CD4-positive, alpha-beta T cell (primary cell): Measurements from ENCODE around the gene KLHL24. TPM values are rescaled to one million over a fixed set of nuclear protein-coding genes. Genes with fewer than 3 reads are reported as not detected.
"Not testable (repeated sequence)": the region's sequence is repeated elsewhere in the genome, so short reads cannot be mapped to it uniquely, and the experiment has no call there.

Experiments used
- ATAC-seq: fragments of 200-7000 bp; cut with Tn5 transposase; one replicate; pipeline ENCODE4 v1.10.0; 2022; ENCODE audit warnings: mild to moderate bottlenecking; ENCODE audit not compliant: poor library complexity
- CTCF ChIA-PET: fragments of 350-600 bp; sonication (Branson Sonifier 250); formaldehyde crosslinking; loops from one replicate; lab custom pipeline; 2021; ENCODE audit warnings: antibody characterized with exemption, inconsistent platforms; lab: Charles Lee
- POLR2A ChIA-PET: fragments of 350-600 bp; sonication (Branson Sonifier 250); formaldehyde crosslinking; loops from one replicate; lab custom pipeline; 2021; ENCODE audit warnings: antibody characterized with exemption, inconsistent platforms; lab: Charles Lee
- DNase-seq, 14 experiments: peaks; one replicate each; pipeline ENCODE4 v3.0.0-alpha.2; 2013 to 2020; ENCODE audit warnings: mixed read lengths in 2 of 14
- H3K27ac ChIP-seq, 2 donors: one replicate each; pipeline versions ENCODE4 v1.5.1 to v1.7.0; 2013; ENCODE audit warnings: low read length in 2 of 2, low read depth in 1 of 2, mild to moderate bottlenecking in 1 of 2
- H3K27me3 ChIP-seq, 2 experiments: 1 replicate in 1 of 2; 2 replicates in 1 of 2; pipeline versions ENCODE4 v1.6.1 to v1.7.0; 2013; ENCODE audit warnings: low read length in 2 of 2, control low read depth in 1 of 2, mild to moderate bottlenecking in 1 of 2, moderate library complexity in 1 of 2; ENCODE audit not compliant: insufficient read depth in 2 of 2, control insufficient read depth in 1 of 2
- H3K36me3 ChIP-seq: one replicate; pipeline ENCODE4 v1.6.1; 2013; ENCODE audit warnings: low read length, control low read depth; ENCODE audit not compliant: insufficient read depth
- H3K4me1 ChIP-seq: one replicate; pipeline ENCODE4 v1.6.1; 2013; ENCODE audit warnings: low read length, control low read depth; ENCODE audit not compliant: insufficient read depth
- H3K4me3 ChIP-seq: one replicate; pipeline ENCODE4 v1.5.1; 2013; ENCODE audit warnings: mild to moderate bottlenecking, low read length, moderate library complexity
- H3K9me3 ChIP-seq, 2 experiments: 1 replicate in 1 of 2; 2 replicates in 1 of 2; pipeline versions ENCODE4 v1.6.1 to v1.7.0; 2013; ENCODE audit warnings: low read length in 2 of 2, mild to moderate bottlenecking in 2 of 2, control low read depth in 1 of 2, moderate library complexity in 1 of 2; ENCODE audit not compliant: control insufficient read depth in 1 of 2, insufficient read depth in 1 of 2
- H3K27ac Mint-ChIP-seq: one replicate; pipeline ENCODE4 v1.8.0; 2020; ENCODE audit warnings: mixed read lengths
- H3K27me3 Mint-ChIP-seq: one replicate; pipeline ENCODE4 v1.8.0; 2021; ENCODE audit warnings: mixed read lengths
- H3K36me3 Mint-ChIP-seq: one replicate; pipeline ENCODE4 v1.8.0; 2021; ENCODE audit warnings: low read depth, mixed read lengths
- H3K4me1 Mint-ChIP-seq: one replicate; pipeline ENCODE4 v1.8.0; 2021; ENCODE audit warnings: low read depth, mixed read lengths
- H3K4me3 Mint-ChIP-seq: one replicate; pipeline ENCODE4 v1.8.0; 2020; ENCODE audit warnings: mild to moderate bottlenecking, mixed read lengths
- H3K9me3 Mint-ChIP-seq: one replicate; pipeline ENCODE4 v1.8.0; 2020; ENCODE audit warnings: mixed read lengths
- intact Hi-C, 2 experiments: fragments of 100-400 bp; cut with DNase I in 1 of 2; cut with micrococcal nuclease in 1 of 2; formaldehyde crosslinking; loops; one replicate each; pipeline versions ENCODE4 v1.15.1 to v1.9.0; 2023 to 2025; cut with DNase I, micrococcal nuclease
- total RNA-seq, 174 experiments: library from RNA in 2 of 174; stranded (reverse) in 2 of 174; gene quantifications; one replicate each; pipeline ENCODE4 v1.2.3 and lab custom pipeline; 2021 to 2026
- TF ChIP-seq, protein P1 (sequence below): fragments of 200-600 bp; IDR thresholded peaks from one replicate; pipeline ENCODE4 v1.8.0; 2022; ENCODE audit warnings: antibody characterized with exemption, mild to moderate bottlenecking

KLHL24 gene
- total RNA-seq, 2 experiments from 2014 or later: 190 to 191 TPM

DNA sequence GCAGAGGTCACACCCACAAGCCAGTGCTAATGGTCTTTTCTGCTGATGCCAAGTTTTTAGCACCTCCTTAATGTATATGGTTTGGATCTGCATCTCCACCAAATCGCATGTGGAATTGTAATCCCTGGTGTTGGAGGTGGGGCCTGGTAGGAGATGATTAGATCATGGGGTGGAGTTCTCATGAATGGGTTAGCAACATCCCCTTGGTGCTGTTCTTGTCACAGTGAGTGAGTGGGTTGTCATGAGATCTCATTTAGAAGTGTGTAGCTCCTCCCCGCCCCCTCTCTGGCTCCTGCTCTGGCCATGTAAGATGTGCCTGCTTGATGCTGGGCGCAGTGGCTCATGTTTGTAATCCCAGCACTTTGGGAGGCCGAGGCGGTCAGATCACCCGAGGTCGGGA, 42.6 kb upstream of the KLHL24 start:
- Histone ChIP-seq H3K9me3 (peaks cover 0 to 5% of the 10 kb centered on the region in 2 experiments), H3K27ac (no peak overlapping the region), H3K4me3 (no peak overlapping the region), H3K36me3 (no peaks in the 10 kb centered on the region), H3K27me3 (no peaks in the 10 kb centered on the region), H3K4me1 (peaks cover 23% of the 10 kb centered on the region)
- CTCF ChIA-PET: interaction anchor here (0.7 to 1.6 kb wide), 3 partner anchors 16 to 123 kb away, joined by 3 to 4 read pairs (median 3); no protein-coding TSS in a partner anchor
- Mint-ChIP-seq H3K36me3 (peaks cover 3% of the 10 kb centered on the region), H3K9me3 (peaks cover 2% of the 10 kb centered on the region), H3K4me1 (peaks cover 36% of the 10 kb centered on the region), H3K27ac (no peak overlapping the region), H3K27me3 (no peaks in the 10 kb centered on the region), H3K4me3 (no peak overlapping the region)
- TF ChIP-seq, protein P1, sequence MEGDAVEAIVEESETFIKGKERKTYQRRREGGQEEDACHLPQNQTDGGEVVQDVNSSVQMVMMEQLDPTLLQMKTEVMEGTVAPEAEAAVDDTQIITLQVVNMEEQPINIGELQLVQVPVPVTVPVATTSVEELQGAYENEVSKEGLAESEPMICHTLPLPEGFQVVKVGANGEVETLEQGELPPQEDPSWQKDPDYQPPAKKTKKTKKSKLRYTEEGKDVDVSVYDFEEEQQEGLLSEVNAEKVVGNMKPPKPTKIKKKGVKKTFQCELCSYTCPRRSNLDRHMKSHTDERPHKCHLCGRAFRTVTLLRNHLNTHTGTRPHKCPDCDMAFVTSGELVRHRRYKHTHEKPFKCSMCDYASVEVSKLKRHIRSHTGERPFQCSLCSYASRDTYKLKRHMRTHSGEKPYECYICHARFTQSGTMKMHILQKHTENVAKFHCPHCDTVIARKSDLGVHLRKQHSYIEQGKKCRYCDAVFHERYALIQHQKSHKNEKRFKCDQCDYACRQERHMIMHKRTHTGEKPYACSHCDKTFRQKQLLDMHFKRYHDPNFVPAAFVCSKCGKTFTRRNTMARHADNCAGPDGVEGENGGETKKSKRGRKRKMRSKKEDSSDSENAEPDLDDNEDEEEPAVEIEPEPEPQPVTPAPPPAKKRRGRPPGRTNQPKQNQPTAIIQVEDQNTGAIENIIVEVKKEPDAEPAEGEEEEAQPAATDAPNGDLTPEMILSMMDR: no peak
- no peak for DNase-seq
- ATAC-seq: no peak
- POLR2A ChIA-PET: interaction anchor here (1.8 kb wide), 1 partner anchor 37 kb away, joined by 6 read pairs; the partner anchor contains the start of gene KLHL6
- intact Hi-C loops: loop anchor here in 1 of 2 experiments (1.0 kb wide), 1 partner anchor 124 kb away; no protein-coding TSS in a partner anchor

DNA sequence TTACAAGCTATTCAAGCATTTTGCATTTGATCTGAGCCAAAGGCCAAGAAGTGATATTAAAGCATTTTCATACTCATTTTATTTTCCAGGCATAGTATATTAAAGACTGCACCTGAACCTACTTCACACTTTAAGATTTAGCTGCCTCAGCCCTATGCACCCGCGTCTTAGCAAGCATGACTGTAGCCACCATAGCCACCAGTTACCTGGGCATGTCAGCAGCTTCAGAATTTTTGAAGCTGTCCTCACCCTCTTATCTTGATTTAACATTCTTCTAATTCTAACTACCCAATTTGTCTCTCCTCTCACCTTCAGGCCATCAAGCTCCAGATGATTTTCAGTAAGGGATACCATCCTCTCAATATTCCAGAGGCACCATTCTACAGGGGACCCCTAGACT, 40.8 kb upstream of the KLHL24 start:
- intact Hi-C loops: no loop called here
- TF ChIP-seq, protein P1: no peak
- no peak overlapping the region for H3K4me3 Mint-ChIP-seq
- peaks cover 0 to 17% of the 10 kb centered on the region in 2 experiments for H3K9me3 ChIP-seq
- no peak overlapping the region for H3K27ac ChIP-seq
- no peaks in the 10 kb centered on the region for H3K27me3 Mint-ChIP-seq
- POLR2A ChIA-PET: no interaction called here
- no peaks in the 10 kb centered on the region for H3K27me3 ChIP-seq
- CTCF ChIA-PET: no interaction called here
- no peak overlapping the region for H3K27ac Mint-ChIP-seq
- no peak overlapping the region for H3K4me3 ChIP-seq
- peaks cover 17% of the 10 kb centered on the region for H3K4me1 Mint-ChIP-seq
- H3K9me3 Mint-ChIP-seq: peaks cover 10% of the 10 kb centered on the region
- no peak for ATAC-seq
- no peak for DNase-seq
- peaks cover 14% of the 10 kb centered on the region for H3K36me3 Mint-ChIP-seq
- no peaks in the 10 kb centered on the region for H3K36me3 ChIP-seq
- H3K4me1 ChIP-seq: peaks cover 7% of the 10 kb centered on the region

DNA sequence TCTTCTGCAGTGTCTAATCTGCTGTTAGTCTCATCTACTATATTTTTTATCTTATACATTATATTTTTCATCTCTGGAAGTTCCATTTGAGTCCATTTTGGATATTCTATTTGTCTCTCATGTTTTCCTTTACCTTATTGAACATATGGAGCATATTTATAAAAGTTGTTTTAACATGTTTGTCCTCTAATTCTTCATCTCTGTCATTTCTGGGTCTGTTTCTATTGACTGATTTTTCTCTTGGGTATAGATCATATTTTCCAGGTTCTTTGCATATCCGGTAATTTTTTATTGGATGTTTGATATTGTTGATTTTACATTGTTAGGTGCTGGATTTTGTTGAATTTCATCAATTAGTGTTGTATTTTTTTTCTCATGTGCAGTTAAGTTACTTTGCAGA, 37.5 kb upstream of the KLHL24 start:
- no peaks in the 10 kb centered on the region for H3K27me3 Mint-ChIP-seq
- no peaks in the 10 kb centered on the region for H3K4me1 ChIP-seq
- DNase-seq (no peak), ATAC-seq (no peak)
- H3K9me3 ChIP-seq: peaks cover 0 to 17% of the 10 kb centered on the region in 2 experiments
- POLR2A ChIA-PET: no interaction called here
- TF ChIP-seq, protein P1: no peak
- no peak overlapping the region for H3K4me3 ChIP-seq
- peaks cover 10% of the 10 kb centered on the region for H3K9me3 Mint-ChIP-seq
- no peak overlapping the region for H3K27ac ChIP-seq
- H3K27me3 ChIP-seq: no peaks in the 10 kb centered on the region
- intact Hi-C loops: no loop called here
- peaks cover 3% of the 10 kb centered on the region for H3K4me1 Mint-ChIP-seq
- H3K36me3 ChIP-seq: no peaks in the 10 kb centered on the region
- H3K36me3 Mint-ChIP-seq: peaks cover 14% of the 10 kb centered on the region
- H3K4me3 Mint-ChIP-seq: no peak overlapping the region
- H3K27ac Mint-ChIP-seq: no peak overlapping the region
- CTCF ChIA-PET: no interaction called here

GRCh38 chr3:183611326-183611725, 24.1 kb upstream of the KLHL24 start:
- H3K4me3 ChIP-seq, CTCF ChIA-PET, intact Hi-C loops, POLR2A ChIA-PET, H3K27ac ChIP-seq, H3K4me1 Mint-ChIP-seq, H3K27me3 Mint-ChIP-seq, DNase-seq, H3K27ac Mint-ChIP-seq, H3K27me3 ChIP-seq, H3K4me1 ChIP-seq, H3K9me3 ChIP-seq, H3K36me3 ChIP-seq, ATAC-seq, H3K36me3 Mint-ChIP-seq, H3K4me3 Mint-ChIP-seq, H3K9me3 Mint-ChIP-seq: not testable (repeated sequence)
